Endothelial cell of umbilical vein (primary cell): ENCODE results near the gene PRPF39. TPM values are rescaled to one million over a fixed set of nuclear protein-coding genes. Genes with fewer than 3 reads are reported as not detected.
"Not testable (repeated sequence)": the region's sequence is repeated elsewhere in the genome, so short reads cannot be mapped to it uniquely, and the experiment has no call there.

Experiments used
- BruUV-seq: library from RNA; stranded (reverse); fragments of 400-500 nt; replicated peaks from 2 replicates; lab custom pipeline; 2021; lab: Mats Ljungman, UMichigan
- CTCF ChIA-PET: fragments of 300-600, 350-600 bp; sonication (Branson Sonifier 250); formaldehyde crosslinking; loops from one replicate; lab custom pipeline; 2021; ENCODE audit warnings: antibody characterized with exemption, inconsistent platforms; lab: Charles Lee
- POLR2A ChIA-PET: fragments of 300-600, 350-600 bp; sonication (Branson Sonifier 250); formaldehyde crosslinking; loops from one replicate; lab custom pipeline; 2021; ENCODE audit warnings: antibody characterized with exemption, inconsistent platforms; lab: Charles Lee
- DNase-seq: peaks from one replicate; pipeline ENCODE4 v3.0.0-alpha.2; 2011; ENCODE audit warnings: low read depth, low spot score
- FAIRE-seq: peaks from 2 replicates; lab custom pipeline; 2011; peaks lifted over from hg19 to GRCh38; lab: Jason Lieb, UNC
- H2AFZ ChIP-seq: 2 replicates; pipeline ENCODE4 v1.6.0; 2012; ENCODE audit warnings: low read depth, low read length, control low read depth, inconsistent platforms
- H3K27ac ChIP-seq: 2 replicates; pipeline ENCODE4 v1.5.1; 2011; ENCODE audit warnings: low read depth, mild to moderate bottlenecking, control low read depth, low read length, moderate library complexity; ENCODE audit not compliant: insufficient read depth
- H3K27me3 ChIP-seq, 2 experiments: 2 replicates each; pipeline versions ENCODE4 v1.6.0 to v1.6.1; 2011; ENCODE audit warnings: low read length in 2 of 2, mixed read lengths in 1 of 2; ENCODE audit not compliant: control insufficient read depth in 2 of 2, insufficient read depth in 2 of 2
- H3K36me3 ChIP-seq, 2 experiments: 2 replicates in 1 of 2; 3 replicates in 1 of 2; pipeline ENCODE4 v1.5.1; 2011; ENCODE audit warnings: low read length in 2 of 2, mild to moderate bottlenecking in 1 of 2, moderate library complexity in 1 of 2; ENCODE audit not compliant: control insufficient read depth in 2 of 2, insufficient read depth in 2 of 2; ENCODE audit errors: extremely low read depth in 1 of 2
- H3K4me1 ChIP-seq: 3 replicates; pipeline ENCODE4 v1.5.1; 2011; ENCODE audit warnings: mild to moderate bottlenecking, low read length; ENCODE audit not compliant: control insufficient read depth, insufficient read depth; ENCODE audit errors: extremely low read depth
- H3K4me2 ChIP-seq: 2 replicates; pipeline ENCODE4 v1.6.1; 2011; ENCODE audit warnings: low read length, control low read depth, mixed read lengths; ENCODE audit not compliant: insufficient read depth
- H3K4me3 ChIP-seq, 3 experiments: fragments of 200-600 bp in 1 of 3; sonication (generic), shearing (Covaris generic) in 1 of 3; replicated peaks in 1 of 3; 2 replicates each; pipeline ENCODE4 v1.5.1; 2011 to 2016; ENCODE audit warnings: control low read depth in 3 of 3, low read length in 3 of 3, mild to moderate bottlenecking in 2 of 3, inconsistent platforms in 1 of 3, low read depth in 1 of 3, moderate library complexity in 1 of 3; ENCODE audit not compliant: insufficient read depth in 1 of 3
- H3K79me2 ChIP-seq: 2 replicates; pipeline ENCODE4 v1.6.0; 2012; ENCODE audit warnings: low read length, inconsistent platforms; ENCODE audit not compliant: control insufficient read depth, insufficient read depth
- H3K9ac ChIP-seq: replicated peaks from 2 replicates; pipeline ENCODE3; 2011; ENCODE audit warnings: low read length, control low read depth; ENCODE audit not compliant: insufficient read depth; ENCODE audit errors: extremely low read depth
- H3K9me1 ChIP-seq: replicated peaks from 3 replicates; pipeline ENCODE4 v1.6.0; 2011; ENCODE audit warnings: mild to moderate bottlenecking, low read length; ENCODE audit not compliant: control insufficient read depth, insufficient read depth; ENCODE audit errors: extremely low read depth
- H3K9me3 ChIP-seq: replicated peaks from 2 replicates; pipeline ENCODE4 v1.5.1; 2012; ENCODE audit warnings: low read length, inconsistent platforms; ENCODE audit not compliant: control insufficient read depth, insufficient read depth
- H4K20me1 ChIP-seq: replicated peaks from 2 replicates; pipeline ENCODE3; 2011; ENCODE audit warnings: mild to moderate bottlenecking, low read length; ENCODE audit not compliant: control insufficient read depth, insufficient read depth; ENCODE audit errors: extremely low read depth
- CTCF ChIP-seq, 2 donors: IDR thresholded peaks; 1 replicate in 1 of 2; 2 replicates in 1 of 2; pipeline ENCODE4 v1.5.1; 2011; ENCODE audit warnings: low read length in 2 of 2, mild to moderate bottlenecking in 2 of 2, moderate library complexity in 2 of 2, control low read depth in 1 of 2, inconsistent platforms in 1 of 2, low read depth in 1 of 2; ENCODE audit not compliant: insufficient read depth in 1 of 2; ENCODE audit errors: extremely low read depth in 1 of 2
- EZH2 ChIP-seq: IDR thresholded peaks from 2 replicates; pipeline ENCODE4 v1.6.1; 2012; ENCODE audit warnings: borderline replicate concordance, low read depth, mild to moderate bottlenecking, moderate library complexity, low read length, inconsistent platforms; ENCODE audit not compliant: severe bottlenecking
- FOS ChIP-seq: IDR thresholded peaks from 2 replicates; pipeline ENCODE4 v1.6.1; 2011; ENCODE audit warnings: mild to moderate bottlenecking, low read length, moderate library complexity, borderline replicate concordance; ENCODE audit not compliant: insufficient read depth
- GATA2 ChIP-seq: IDR thresholded peaks from 2 replicates; pipeline ENCODE4 v1.7.0; 2011; ENCODE audit warnings: low read depth, mild to moderate bottlenecking, moderate library complexity, mixed read lengths, low read length; ENCODE audit not compliant: insufficient read length, insufficient read depth
- JUN ChIP-seq: IDR thresholded peaks from 2 replicates; pipeline ENCODE4 v1.6.1; 2011; ENCODE audit warnings: borderline replicate concordance, low read depth; ENCODE audit not compliant: insufficient read length, insufficient read depth
- MAX ChIP-seq: IDR thresholded peaks from 2 replicates; pipeline ENCODE4 v1.6.1; 2011; ENCODE audit not compliant: insufficient read depth, insufficient read length
- MYC ChIP-seq: IDR thresholded peaks from one replicate; pipeline ENCODE4 v1.6.1; 2011; ENCODE audit warnings: mild to moderate bottlenecking, low read depth, low read length
- POLR2A ChIP-seq: IDR thresholded peaks from 2 replicates; pipeline ENCODE4 v1.6.1; 2012; ENCODE audit warnings: low read depth, mild to moderate bottlenecking, control low read depth, low read length
- POLR2AphosphoS5 ChIP-seq: IDR thresholded peaks from 2 replicates; pipeline ENCODE4 v1.6.1; 2012; ENCODE audit warnings: low read depth, mild to moderate bottlenecking, control low read depth, low read length, moderate library complexity; ENCODE audit not compliant: insufficient read depth
- dilution Hi-C: fragments of 300-500 bp; cut with MboI; formaldehyde crosslinking; loops from one replicate; pipeline ENCODE4 v1.15.0; 2019; ENCODE audit warnings: low sequenced_read_pairs; ENCODE audit not compliant: extremely low pct_ligation_motif_present
- intact Hi-C: fragments of 100-400 bp; cut with micrococcal nuclease; formaldehyde crosslinking; loops from one replicate; pipeline ENCODE4 v1.10.0; 2022
- polyA plus RNA-seq, 4 experiments: library from polyadenylated mRNA; depleted of rRNA in 3 of 4; stranded (reverse) in 3 of 4; unstranded in 1 of 4; fragments of >200 nt; gene quantifications; 2 replicates each; pipeline versions ENCODE4 v1.2.1 to v1.2.3, GENCODE V29; 2011 to 2012; ENCODE audit warnings: missing spikeins in 1 of 4
- total RNA-seq: library from RNA; stranded (reverse); gene quantifications from 2 replicates; pipeline ENCODE4 v1.2.3, GENCODE V29; 2021

The PRPF39 gene
- total and polyA plus RNA-seq, 2 donors (not counting 3 experiments of a cell fraction or from before 2014, with no cell fraction given) = 24.8 to 44.4 TPM

GRCh38 chr14:45078323-45078722, 5.6 kb upstream of the PRPF39 start:
- DNase-seq (no peak), FAIRE-seq (no peak)
- Histone ChIP-seq H3K4me3 (no peak overlapping the region), H3K4me1 (no peaks in the 10 kb centered on the region), H3K27ac (no peak overlapping the region), H3K9me1 (no peaks in the 10 kb centered on the region), H3K9ac (no peak overlapping the region), H4K20me1 (no peaks in the 10 kb centered on the region), H3K9me3 (no peaks in the 10 kb centered on the region), H3K4me2 (no peak overlapping the region), H3K79me2 (no peaks in the 10 kb centered on the region), H3K36me3 (no peaks in the 10 kb centered on the region), H3K27me3 (no peaks in the 10 kb centered on the region), H2AFZ (no peak overlapping the region)
- CTCF ChIA-PET = interaction anchor here (0.7 to 1.7 kb wide), 3 partner anchors 11 to 165 kb away, joined by 4 to 6 read pairs (median 4); no protein-coding TSS in a partner anchor
- intact Hi-C loops (no loop called here), dilution Hi-C loops (no loop called here)
- BruUV-seq = no TSS peak
- no peak for TF ChIP-seq CTCF (IDR thresholded peaks at IDR 0.05; ENCODE audit: extremely low read depth in 1 of 2, insufficient read depth in 1 of 2, low read depth in 1 of 2, low read length in 2 of 2)
- no peak for TF ChIP-seq FOS
- no peak for TF ChIP-seq MYC
- no peak for TF ChIP-seq MAX
- TF ChIP-seq EZH2 = no peak
- no peak for TF ChIP-seq POLR2A
- TF ChIP-seq JUN = no peak
- no peak for TF ChIP-seq POLR2AphosphoS5
- no peak for TF ChIP-seq GATA2
- POLR2A ChIA-PET = interaction anchor here (0.7 kb wide), 1 partner anchor 51 kb away, joined by 3 read pairs; no protein-coding TSS in a partner anchor

GRCh38 chr14:45080416-45080968, 3.4 kb upstream of the PRPF39 start:
- H3K4me2 ChIP-seq, H3K9ac ChIP-seq, H3K4me3 ChIP-seq, H3K9me3 ChIP-seq, H3K27me3 ChIP-seq, H3K9me1 ChIP-seq, H2AFZ ChIP-seq, H4K20me1 ChIP-seq, dilution Hi-C loops, POLR2A ChIA-PET, FAIRE-seq, DNase-seq, H3K36me3 ChIP-seq, H3K4me1 ChIP-seq, H3K27ac ChIP-seq, BruUV-seq: not testable (repeated sequence)
- CTCF ChIA-PET = interaction anchor here (1.1 kb wide), 1 partner anchor 10 kb away, joined by 3 read pairs; no protein-coding TSS in a partner anchor
- intact Hi-C loops = loop anchor here (5.0 kb wide), 1 partner anchor 183 kb away; a partner anchor contains a TSS
- peaks cover 16% of the 10 kb centered on the region for H3K79me2 ChIP-seq
